ENCODE measurements around the gene ZNF124. TPM values are rescaled to one million over a fixed set of nuclear protein-coding genes. Genes with fewer than 3 reads are reported as not detected.
A peak's percentile ranks its signal among the peaks of the same experiment; 100 is the strongest.
"Not testable (repeated sequence)": the region's sequence is repeated elsewhere in the genome, so short reads cannot be mapped to it uniquely, and the experiment has no call there.

Gene ZNF124
- total RNA-seq, 1 experiment from 2014 or later, result 47.5 TPM

DNA sequence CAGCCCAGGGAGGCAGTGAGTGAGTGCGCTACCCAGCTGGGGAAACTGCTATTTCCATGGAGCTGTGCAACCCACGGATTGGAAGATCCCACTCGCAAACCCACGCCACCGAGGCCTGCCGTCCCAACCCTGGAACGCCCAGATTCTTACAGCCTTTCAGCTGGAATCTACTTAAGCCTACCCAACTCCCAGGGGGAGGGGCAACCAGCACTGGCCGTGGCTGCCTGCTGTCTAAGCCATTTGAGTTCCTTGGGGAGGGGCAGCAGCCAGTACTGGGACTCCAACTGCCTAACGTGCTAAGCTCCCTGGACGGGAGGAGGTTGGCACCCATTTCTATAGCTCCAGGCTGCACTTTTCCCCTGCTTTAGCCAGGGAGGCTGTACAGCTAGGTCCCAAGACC, 40.6 kb downstream of the ZNF124 start:
- BruUV-seq (replicated peaks), result no TSS peak
- Mint-ChIP-seq H3K4me1 (ENCODE audit: low read depth, unreplicated experiment) (no peaks in the 10 kb centered on the region), H3K4me3 (ENCODE audit: unreplicated experiment) (no peak overlapping the region), H3K9me3 (ENCODE audit: unreplicated experiment) (peaks cover 41% of the 10 kb centered on the region), H3K27ac (ENCODE audit: unreplicated experiment) (no peak overlapping the region), H3K36me3 (ENCODE audit: insufficient read depth, unreplicated experiment) (peaks cover 72% of the 10 kb centered on the region), H3K27me3 (ENCODE audit: insufficient read depth, unreplicated experiment) (no peaks in the 10 kb centered on the region)
- ChIA-PET POLR2A (no interaction called here), CTCF (no interaction called here)
- no peak overlapping the region for H3K4me3 ChIP-seq (ENCODE audit: low read depth, low read length)
- DNase-seq, result no peak
- H3K4me1 ChIP-seq, result no peaks in the 10 kb centered on the region; the same call in 1 of the 2 replicates
- H3K27me3 ChIP-seq (replicated peaks; ENCODE audit: control insufficient read depth, insufficient read depth, low read length), result no peaks in the 10 kb centered on the region
- intact Hi-C loops (cut with micrococcal nuclease; ENCODE audit: unreplicated experiment), result no loop called here
- H3K36me3 ChIP-seq (ENCODE audit: control insufficient read depth, insufficient read depth, low read length), result peaks cover 7% of the 10 kb centered on the region
- no peak for TF ChIP-seq CTCF (IDR thresholded peaks at IDR 0.05; ENCODE audit: insufficient read depth in 1 of 2, low read depth in 1 of 2, low read length in 1 of 2, severe bottlenecking in 1 of 2, unreplicated experiment in 1 of 2)
- H3K9me3 ChIP-seq, result peaks cover 50% of the 10 kb centered on the region

DNA sequence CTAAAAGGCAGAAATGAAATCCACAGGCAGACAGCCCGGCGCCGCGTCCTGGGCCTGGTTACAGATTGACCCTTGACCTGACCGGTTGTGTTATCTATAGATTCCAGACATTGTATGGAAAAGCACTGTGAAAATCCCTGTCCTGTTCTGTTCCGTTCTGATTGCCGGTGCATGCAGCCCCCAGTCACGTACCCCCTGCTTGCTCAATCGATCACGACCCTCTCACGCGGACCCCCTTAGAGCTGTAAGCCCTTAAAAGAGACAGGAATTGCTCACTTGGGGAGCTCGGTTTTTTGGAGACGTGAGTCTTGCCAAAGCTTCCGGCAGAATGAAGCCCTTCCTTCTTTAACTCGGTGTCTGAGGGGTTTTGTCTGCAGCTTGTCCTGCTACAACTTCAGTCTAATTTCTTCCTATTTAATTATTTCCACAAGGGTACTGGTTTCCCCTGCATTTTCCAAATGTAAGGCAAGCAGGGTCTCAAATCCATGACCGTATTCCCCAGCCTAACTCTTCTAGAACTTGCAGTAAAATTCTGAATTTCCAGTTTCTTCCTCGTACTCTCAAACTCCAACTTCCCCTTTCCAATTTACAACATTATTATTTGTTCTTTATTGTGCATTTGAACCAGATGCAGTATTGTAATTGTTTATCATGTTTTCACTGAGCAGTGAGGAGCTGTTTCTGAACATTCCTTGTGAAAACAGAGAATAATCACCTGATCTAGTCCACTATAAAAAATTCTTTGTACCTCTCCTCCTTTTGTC, 44.1 kb downstream of the ZNF124 start:
- peaks cover 38% of the 10 kb centered on the region for H3K36me3 Mint-ChIP-seq (ENCODE audit: insufficient read depth, unreplicated experiment)
- CTCF ChIA-PET; BruUV-seq (replicated peaks); intact Hi-C loops (cut with micrococcal nuclease; ENCODE audit: unreplicated experiment); H3K9me3 Mint-ChIP-seq (ENCODE audit: unreplicated experiment); H3K36me3 ChIP-seq (ENCODE audit: control insufficient read depth, insufficient read depth, low read length); H3K27me3 ChIP-seq (replicated peaks; ENCODE audit: control insufficient read depth, insufficient read depth, low read length); H3K27me3 Mint-ChIP-seq (ENCODE audit: insufficient read depth, unreplicated experiment); H3K4me1 Mint-ChIP-seq (ENCODE audit: low read depth, unreplicated experiment); DNase-seq; H3K4me1 ChIP-seq; POLR2A ChIA-PET: not testable (repeated sequence)
- Histone ChIP-seq H3K4me3 (ENCODE audit: low read depth, low read length) (peak overlapping the region; percentile 26), H3K9me3 (peaks cover 15% of the 10 kb centered on the region)
- peak overlapping the region; percentile 71 for H3K4me3 Mint-ChIP-seq (ENCODE audit: unreplicated experiment)
- peak overlapping the region; percentile 32 for H3K27ac Mint-ChIP-seq (ENCODE audit: unreplicated experiment)

DNA sequence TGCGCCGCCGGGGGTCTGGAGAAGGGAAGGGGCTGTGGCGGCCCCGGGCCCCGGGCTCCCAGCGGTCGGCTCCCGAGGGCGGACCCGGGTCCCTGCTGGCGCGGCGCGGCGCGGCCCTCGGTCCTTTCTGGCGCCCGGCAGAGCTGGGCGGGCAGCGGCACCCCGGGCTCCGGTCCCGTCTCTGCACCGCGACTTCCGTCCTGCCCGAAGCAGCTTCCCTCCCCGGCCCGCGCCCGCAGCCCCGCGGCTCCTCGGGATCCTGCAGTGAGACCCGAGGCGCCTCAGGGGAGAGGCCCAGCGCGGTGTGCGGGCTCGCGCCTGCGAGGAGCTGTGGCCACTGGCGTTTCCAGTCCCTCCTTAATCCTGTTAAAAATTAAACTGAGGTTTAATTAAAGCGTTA, 45.2 kb downstream of the ZNF124 start:
- H3K4me1 ChIP-seq; BruUV-seq (replicated peaks); intact Hi-C loops (cut with micrococcal nuclease; ENCODE audit: unreplicated experiment); H3K36me3 ChIP-seq (ENCODE audit: control insufficient read depth, insufficient read depth, low read length); H3K27me3 ChIP-seq (replicated peaks; ENCODE audit: control insufficient read depth, insufficient read depth, low read length); H3K4me1 Mint-ChIP-seq (ENCODE audit: low read depth, unreplicated experiment); DNase-seq; H3K4me3 Mint-ChIP-seq (ENCODE audit: unreplicated experiment); POLR2A ChIA-PET; H3K27me3 Mint-ChIP-seq (ENCODE audit: insufficient read depth, unreplicated experiment); CTCF ChIA-PET; H3K27ac Mint-ChIP-seq (ENCODE audit: unreplicated experiment); H3K9me3 Mint-ChIP-seq (ENCODE audit: unreplicated experiment); H3K9me3 ChIP-seq; H3K4me3 ChIP-seq (ENCODE audit: low read depth, low read length): not testable (repeated sequence)
- peaks cover 27% of the 10 kb centered on the region for H3K36me3 Mint-ChIP-seq (ENCODE audit: insufficient read depth, unreplicated experiment)

DNA sequence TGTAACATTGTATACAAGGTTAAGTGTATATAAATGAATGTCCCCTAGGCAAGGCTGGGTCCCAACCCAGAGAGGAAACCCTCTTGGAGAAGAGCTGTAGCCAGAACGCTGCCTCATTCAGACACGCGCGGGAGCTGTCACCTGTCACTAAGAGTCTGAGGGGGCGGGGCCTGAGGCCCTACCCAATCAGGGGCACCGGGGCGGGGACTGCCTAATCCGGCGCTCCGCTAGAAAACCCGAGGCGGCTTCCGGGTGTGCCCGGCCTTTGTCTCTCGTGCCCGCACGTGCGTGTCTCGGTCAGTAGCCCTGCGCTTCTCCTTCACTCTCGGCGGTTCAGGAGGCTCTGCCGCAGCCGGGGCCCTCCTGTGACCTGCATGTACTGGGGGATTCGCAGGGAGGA, 45.7 kb downstream of the ZNF124 start:
- H3K4me3 ChIP-seq (ENCODE audit: low read depth, low read length); H3K27me3 ChIP-seq (replicated peaks; ENCODE audit: control insufficient read depth, insufficient read depth, low read length); CTCF ChIA-PET; H3K4me1 Mint-ChIP-seq (ENCODE audit: low read depth, unreplicated experiment); H3K4me1 ChIP-seq; H3K27me3 Mint-ChIP-seq (ENCODE audit: insufficient read depth, unreplicated experiment); intact Hi-C loops (cut with micrococcal nuclease; ENCODE audit: unreplicated experiment); H3K4me3 Mint-ChIP-seq (ENCODE audit: unreplicated experiment); DNase-seq; H3K36me3 ChIP-seq (ENCODE audit: control insufficient read depth, insufficient read depth, low read length); H3K27ac Mint-ChIP-seq (ENCODE audit: unreplicated experiment); H3K9me3 ChIP-seq; POLR2A ChIA-PET; H3K9me3 Mint-ChIP-seq (ENCODE audit: unreplicated experiment): not testable (repeated sequence)
- TSS peak; percentile 82 for BruUV-seq (replicated peaks)
- peaks cover 24% of the 10 kb centered on the region for H3K36me3 Mint-ChIP-seq (ENCODE audit: insufficient read depth, unreplicated experiment)
